ENCODE results near the gene WDR18. TPM values are rescaled to one million over a fixed set of nuclear protein-coding genes. Genes with fewer than 3 reads are reported as not detected.

WDR18 gene
- total and polyA plus RNA-seq, 2 donors (not counting 1 experiment from before 2014, with no cell fraction given): 10.0 to 42.3 TPM

- Histone ChIP-seq H3K4me3 (replicated peaks in 1 of 4; ENCODE audit: control extremely low read depth in 1 of 4, insufficient read depth in 1 of 4, low read depth in 3 of 4, low read length in 4 of 4) (no peak overlapping the region), H3K4me2 (ENCODE audit: extremely low read depth, insufficient read depth, low read length) (no peak overlapping the region), H3K27me3 (ENCODE audit: control insufficient read depth, insufficient read depth, low read length) (no peaks in the 10 kb centered on the region), H3K36me3 (ENCODE audit: control insufficient read depth, insufficient read depth, low read length) (no peaks in the 10 kb centered on the region), H3K27ac (ENCODE audit: insufficient read depth, low read length) (no peak overlapping the region), H3K9ac (ENCODE audit: insufficient read depth, low read length) (no peak overlapping the region), H2AFZ (ENCODE audit: low read length) (no peak overlapping the region), H3K4me1 (ENCODE audit: control insufficient read depth, extremely low read depth, insufficient read depth, low read length) (peaks cover 6% of the 10 kb centered on the region), H3K79me2 (ENCODE audit: control insufficient read depth, insufficient read depth, low read length) (peaks cover 16% of the 10 kb centered on the region), H4K20me1 (ENCODE audit: control insufficient read depth, extremely low read depth, insufficient read depth, low read length) (no peaks in the 10 kb centered on the region), H3K9me3 (ENCODE audit: control insufficient read depth, insufficient read depth, low read depth, low read length) (no peaks in the 10 kb centered on the region)
- no peak for TF ChIP-seq CTCF (conservative IDR thresholded peaks at IDR 0.05 in 1 of 2, IDR thresholded peaks at IDR 0.05 in 1 of 2; ENCODE audit: low read depth in 1 of 2, low read length in 2 of 2)
- TF ChIP-seq EZH2 (IDR thresholded peaks at IDR 0.05; ENCODE audit: low read length, missing control alignments): no peak
- no peak for DNase-seq (ENCODE audit: low read depth in 2 of 2)
Measured at GRCh38 chr19:954272-954671, 29.9 kb upstream of the WDR18 start.

GRCh38 chr19:954672-955494, 29.3 kb upstream of the WDR18 start:
- no peak overlapping the region for H3K4me3 ChIP-seq (replicated peaks in 1 of 4; ENCODE audit: control extremely low read depth in 1 of 4, insufficient read depth in 1 of 4, low read depth in 3 of 4, low read length in 4 of 4)
- no peak for TF ChIP-seq CTCF (conservative IDR thresholded peaks at IDR 0.05 in 1 of 2, IDR thresholded peaks at IDR 0.05 in 1 of 2; ENCODE audit: low read depth in 1 of 2, low read length in 2 of 2)
- TF ChIP-seq EZH2 (IDR thresholded peaks at IDR 0.05; ENCODE audit: low read length, missing control alignments): no peak
- H3K27me3 ChIP-seq (ENCODE audit: control insufficient read depth, insufficient read depth, low read length): no peaks in the 10 kb centered on the region
- peaks cover 16% of the 10 kb centered on the region for H3K79me2 ChIP-seq (ENCODE audit: control insufficient read depth, insufficient read depth, low read length)
- no peak overlapping the region for H3K4me2 ChIP-seq (ENCODE audit: extremely low read depth, insufficient read depth, low read length)
- no peak overlapping the region for H3K9ac ChIP-seq (ENCODE audit: insufficient read depth, low read length)
- no peaks in the 10 kb centered on the region for H3K36me3 ChIP-seq (ENCODE audit: control insufficient read depth, insufficient read depth, low read length)
- DNase-seq (ENCODE audit: low read depth in 2 of 2): no peak
- no peak overlapping the region for H2AFZ ChIP-seq (ENCODE audit: low read length)
- no peaks in the 10 kb centered on the region for H3K9me3 ChIP-seq (ENCODE audit: control insufficient read depth, insufficient read depth, low read depth, low read length)
- H4K20me1 ChIP-seq (ENCODE audit: control insufficient read depth, extremely low read depth, insufficient read depth, low read length): no peaks in the 10 kb centered on the region
- H3K4me1 ChIP-seq (ENCODE audit: control insufficient read depth, extremely low read depth, insufficient read depth, low read length): peaks cover 6% of the 10 kb centered on the region
- no peak overlapping the region for H3K27ac ChIP-seq (ENCODE audit: insufficient read depth, low read length)

- Histone ChIP-seq H3K79me2 (ENCODE audit: control insufficient read depth, insufficient read depth, low read length) (peaks cover 16% of the 10 kb centered on the region), H3K9ac (ENCODE audit: insufficient read depth, low read length) (no peak overlapping the region), H3K27me3 (ENCODE audit: control insufficient read depth, insufficient read depth, low read length) (no peaks in the 10 kb centered on the region), H3K27ac (ENCODE audit: insufficient read depth, low read length) (no peak overlapping the region), H3K4me1 (ENCODE audit: control insufficient read depth, extremely low read depth, insufficient read depth, low read length) (peaks cover 6% of the 10 kb centered on the region), H4K20me1 (ENCODE audit: control insufficient read depth, extremely low read depth, insufficient read depth, low read length) (no peaks in the 10 kb centered on the region), H2AFZ (ENCODE audit: low read length) (no peak overlapping the region), H3K36me3 (ENCODE audit: control insufficient read depth, insufficient read depth, low read length) (no peaks in the 10 kb centered on the region), H3K4me2 (ENCODE audit: extremely low read depth, insufficient read depth, low read length) (no peak overlapping the region), H3K9me3 (ENCODE audit: control insufficient read depth, insufficient read depth, low read depth, low read length) (no peaks in the 10 kb centered on the region), H3K4me3 (replicated peaks in 1 of 4; ENCODE audit: control extremely low read depth in 1 of 4, insufficient read depth in 1 of 4, low read depth in 3 of 4, low read length in 4 of 4) (no peak overlapping the region)
- TF ChIP-seq CTCF (conservative IDR thresholded peaks at IDR 0.05 in 1 of 2, IDR thresholded peaks at IDR 0.05 in 1 of 2; ENCODE audit: low read depth in 1 of 2, low read length in 2 of 2) (no peak), EZH2 (IDR thresholded peaks at IDR 0.05; ENCODE audit: low read length, missing control alignments) (no peak)
- no peak for DNase-seq (ENCODE audit: low read depth in 2 of 2)
Measured at GRCh38 chr19:955803-956765, 28.1 kb upstream of the WDR18 start.

All from fibroblast of lung (primary cell).